ENCODE data around the gene RAN.
"Not testable (repeated sequence)": the region's sequence is repeated elsewhere in the genome, so short reads cannot be mapped to it uniquely, and the experiment has no call there.

- TF ChIP-seq YY1 (IDR thresholded peaks at IDR 0.05; ENCODE audit: insufficient read depth, insufficient read length); ZNF274 (IDR thresholded peaks at IDR 0.05; ENCODE audit: low read depth, low read length); SUZ12 (IDR thresholded peaks at IDR 0.05; ENCODE audit: extremely low read depth, insufficient read depth, insufficient read length): not testable (repeated sequence)
These were observed 23.0 kb upstream of the RAN start for GRCh38 chr12:130848785-130849305.
